SKM-1 treated with dmso at 0.1 percent for 144 hours (cell line): Measurements from ENCODE around the gene LSM4.

Experiments used
- DNase-seq: peaks from one replicate; lab custom pipeline; 2025; ENCODE audit not compliant: unreplicated experiment; lab: John Stamatoyannopoulos, UW

The LSM4 gene

DNA sequence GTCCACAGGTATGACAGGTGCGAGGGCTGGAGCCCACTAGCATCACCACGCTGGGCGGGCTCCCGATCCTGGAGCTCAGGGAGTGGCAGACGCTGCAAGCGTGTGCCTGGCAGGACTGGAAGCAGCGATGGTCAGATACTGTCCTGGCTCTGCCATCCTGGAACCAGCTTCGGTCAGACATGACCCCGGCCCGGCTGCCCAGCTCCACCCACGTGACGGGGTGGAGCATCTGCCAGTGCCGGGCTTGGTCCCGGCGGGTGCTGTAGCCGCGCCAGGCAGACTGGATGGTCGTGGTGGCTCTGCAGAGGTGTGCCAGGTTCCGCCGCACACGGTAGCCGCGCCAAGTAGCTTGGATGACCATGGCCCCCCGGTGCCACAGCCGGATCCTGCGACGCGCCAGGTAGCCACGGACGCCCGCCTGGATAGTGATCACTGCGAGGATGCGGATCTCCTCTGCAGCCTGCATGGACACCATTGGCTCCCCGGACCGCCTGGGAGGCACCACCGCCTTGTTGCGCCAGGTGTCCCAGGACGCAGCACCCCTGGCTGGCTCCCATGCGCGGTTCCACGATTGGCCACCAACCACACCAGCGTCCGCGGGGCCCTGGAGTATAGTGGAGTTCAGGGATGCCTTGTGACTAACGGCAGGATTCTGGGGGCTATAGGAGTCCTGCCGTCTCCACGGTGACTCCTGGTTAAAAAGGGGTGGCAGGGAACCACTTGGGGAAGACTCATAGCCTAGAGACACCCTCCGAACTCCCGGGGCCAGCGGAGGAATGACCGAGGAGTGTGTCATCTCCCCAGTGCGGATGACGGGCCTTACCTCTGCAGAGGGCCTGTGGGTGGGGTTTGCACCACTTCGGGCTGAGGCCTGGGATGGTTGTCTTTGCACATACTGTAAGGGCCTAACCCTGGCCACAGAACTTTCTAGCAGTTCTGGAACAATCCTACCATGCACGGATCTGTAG lies 65.1 kb downstream of the LSM4 start:
- no peak for DNase-seq
